ENCODE results near the gene GRK6. TPM values are rescaled to one million over a fixed set of nuclear protein-coding genes. Genes with fewer than 3 reads are reported as not detected.

The GRK6 gene
- total and polyA plus RNA-seq, 9 of the 15 experiments (the other 6 are each of a cell fraction or from before 2014, with no cell fraction given), result 0.63 to 122 (median 44.5) TPM

DNA sequence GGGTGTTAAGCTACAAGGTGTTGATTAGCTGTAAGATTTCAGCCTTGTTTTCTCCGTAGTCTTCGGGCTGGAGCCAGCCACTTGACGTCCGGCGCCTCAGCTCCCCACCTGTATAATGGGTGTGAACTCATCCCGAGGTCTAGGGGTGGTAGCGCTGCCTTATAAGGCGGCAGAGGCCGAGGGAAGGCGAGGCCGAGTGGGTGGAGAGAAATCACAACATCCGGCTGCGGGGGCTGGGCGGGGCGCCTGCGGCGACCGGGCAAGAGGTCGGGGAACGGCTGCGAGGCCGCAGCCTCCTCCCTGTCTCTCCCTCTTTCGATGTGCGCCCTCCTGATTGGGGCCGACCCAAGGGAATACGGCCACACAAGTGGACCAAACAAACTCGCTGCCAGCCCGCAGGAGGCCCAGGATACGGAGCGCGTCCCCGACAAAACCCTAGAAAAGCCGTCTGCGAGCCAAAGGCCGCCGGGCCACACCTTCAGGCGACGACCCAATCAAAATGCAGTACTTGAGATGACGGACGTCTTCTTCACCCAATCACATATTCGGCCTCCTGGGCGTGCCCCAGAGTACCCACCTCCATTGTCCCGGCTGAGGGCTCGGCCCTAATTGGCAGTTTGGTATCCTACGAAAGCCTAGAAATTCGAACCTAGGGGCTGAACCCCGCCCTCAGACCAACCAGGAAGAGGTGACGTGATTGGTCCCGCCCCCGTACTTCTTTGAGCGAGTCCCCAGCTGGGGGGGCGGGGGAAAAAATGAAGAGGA is 493 bp upstream of the GRK6 start (continued):
- no peak for TF ChIP-seq SNRNP70 (optimal IDR thresholded peaks at IDR 0.05; ENCODE audit: low read depth, low read length)
- TF ChIP-seq CHD2 (IDR thresholded peaks at IDR 0.05; ENCODE audit: low read depth, low read length), result peak; percentile 80
- TF ChIP-seq SMAD4 (CRISPR knock-in tag; conservative IDR thresholded peaks at IDR 0.05), result peak; percentile 88
- TF ChIP-seq SUPT5H (IDR thresholded peaks at IDR 0.05), result peak; percentile 87
- TF ChIP-seq, protein P1, sequence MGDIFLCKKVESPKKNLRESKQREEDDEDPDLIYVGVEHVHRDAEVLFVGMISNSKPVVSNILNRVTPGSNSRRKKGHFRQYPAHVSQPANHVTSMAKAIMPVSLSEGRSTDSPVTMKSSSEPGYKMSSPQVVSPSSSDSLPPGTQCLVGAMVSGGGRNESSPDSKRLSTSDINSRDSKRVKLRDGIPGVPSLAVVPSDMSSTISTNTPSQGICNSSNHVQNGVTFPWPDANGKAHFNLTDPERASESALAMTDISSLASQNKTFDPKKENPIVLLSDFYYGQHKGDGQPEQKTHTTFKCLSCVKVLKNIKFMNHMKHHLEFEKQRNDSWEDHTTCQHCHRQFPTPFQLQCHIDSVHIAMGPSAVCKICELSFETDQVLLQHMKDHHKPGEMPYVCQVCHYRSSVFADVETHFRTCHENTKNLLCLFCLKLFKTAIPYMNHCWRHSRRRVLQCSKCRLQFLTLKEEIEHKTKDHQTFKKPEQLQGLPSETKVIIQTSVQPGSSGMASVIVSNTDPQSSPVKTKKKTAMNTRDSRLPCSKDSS (IDR thresholded peaks at IDR 0.05; ENCODE audit: low read depth, partially characterized antibody), result no peak
- TF ChIP-seq POLR2B (IDR thresholded peaks at IDR 0.05; ENCODE audit: low read depth, partially characterized antibody), result peak; percentile 93
- no peak for TF ChIP-seq HSF4 (CRISPR knock-in tag; IDR thresholded peaks at IDR 0.05; ENCODE audit: borderline replicate concordance)
- TF ChIP-seq ZFP30 (CRISPR knock-in tag; IDR thresholded peaks at IDR 0.05; ENCODE audit: borderline replicate concordance), result no peak
- no peak for TF ChIP-seq ZNF232 (CRISPR knock-in tag; IDR thresholded peaks at IDR 0.05)
- TF ChIP-seq RAD51 (IDR thresholded peaks at IDR 0.05; ENCODE audit: borderline replicate concordance, low read depth), result no peak
- TF ChIP-seq SRSF3 (IDR thresholded peaks at IDR 0.05; ENCODE audit: insufficient read depth, low read length), result no peak
- 0 out of 4 replicates have a peak, but pooled peaks of 1 of the 2 experiments have one; percentile 51 for TF ChIP-seq TEAD1 (CRISPR knock-in tag; IDR thresholded peaks at IDR 0.05)
- TF ChIP-seq, protein P2, sequence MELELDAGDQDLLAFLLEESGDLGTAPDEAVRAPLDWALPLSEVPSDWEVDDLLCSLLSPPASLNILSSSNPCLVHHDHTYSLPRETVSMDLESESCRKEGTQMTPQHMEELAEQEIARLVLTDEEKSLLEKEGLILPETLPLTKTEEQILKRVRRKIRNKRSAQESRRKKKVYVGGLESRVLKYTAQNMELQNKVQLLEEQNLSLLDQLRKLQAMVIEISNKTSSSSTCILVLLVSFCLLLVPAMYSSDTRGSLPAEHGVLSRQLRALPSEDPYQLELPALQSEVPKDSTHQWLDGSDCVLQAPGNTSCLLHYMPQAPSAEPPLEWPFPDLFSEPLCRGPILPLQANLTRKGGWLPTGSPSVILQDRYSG (tag; conservative IDR thresholded peaks at IDR 0.05; ENCODE audit: low read depth), result no peak
- TF ChIP-seq BRD4 (IDR thresholded peaks at IDR 0.05), result no peak; the same call in 1 of the 2 replicates
- TF ChIP-seq, protein P3, sequence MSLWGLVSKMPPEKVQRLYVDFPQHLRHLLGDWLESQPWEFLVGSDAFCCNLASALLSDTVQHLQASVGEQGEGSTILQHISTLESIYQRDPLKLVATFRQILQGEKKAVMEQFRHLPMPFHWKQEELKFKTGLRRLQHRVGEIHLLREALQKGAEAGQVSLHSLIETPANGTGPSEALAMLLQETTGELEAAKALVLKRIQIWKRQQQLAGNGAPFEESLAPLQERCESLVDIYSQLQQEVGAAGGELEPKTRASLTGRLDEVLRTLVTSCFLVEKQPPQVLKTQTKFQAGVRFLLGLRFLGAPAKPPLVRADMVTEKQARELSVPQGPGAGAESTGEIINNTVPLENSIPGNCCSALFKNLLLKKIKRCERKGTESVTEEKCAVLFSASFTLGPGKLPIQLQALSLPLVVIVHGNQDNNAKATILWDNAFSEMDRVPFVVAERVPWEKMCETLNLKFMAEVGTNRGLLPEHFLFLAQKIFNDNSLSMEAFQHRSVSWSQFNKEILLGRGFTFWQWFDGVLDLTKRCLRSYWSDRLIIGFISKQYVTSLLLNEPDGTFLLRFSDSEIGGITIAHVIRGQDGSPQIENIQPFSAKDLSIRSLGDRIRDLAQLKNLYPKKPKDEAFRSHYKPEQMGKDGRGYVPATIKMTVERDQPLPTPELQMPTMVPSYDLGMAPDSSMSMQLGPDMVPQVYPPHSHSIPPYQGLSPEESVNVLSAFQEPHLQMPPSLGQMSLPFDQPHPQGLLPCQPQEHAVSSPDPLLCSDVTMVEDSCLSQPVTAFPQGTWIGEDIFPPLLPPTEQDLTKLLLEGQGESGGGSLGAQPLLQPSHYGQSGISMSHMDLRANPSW (CRISPR knock-in tag; IDR thresholded peaks at IDR 0.05), result no peak
- TF ChIP-seq TCF3 (CRISPR knock-in tag; IDR thresholded peaks at IDR 0.05), result peak; percentile 31; the same call in 1 of the 2 replicates
- TF ChIP-seq ZNF23 (CRISPR knock-in tag; IDR thresholded peaks at IDR 0.05), result no peak
- TF ChIP-seq PCBP1 (IDR thresholded peaks at IDR 0.05; ENCODE audit: low read depth, low read length, poor library complexity, severe bottlenecking), result peak; percentile 34

All from K562 (cell line).